LNCaP clone FGC (cell line): Measurements from ENCODE around the gene CLCN7.

ENCODE experiments used
- DNase-seq: peaks from one replicate; pipeline ENCODE4 v3.0.0-alpha.2; 2011; ENCODE audit warnings: low read depth
- H3K4me3 ChIP-seq: 2 replicates; pipeline ENCODE4 v1.5.1; 2011; ENCODE audit warnings: mild to moderate bottlenecking, low read depth, low read length, control low read depth
- TF ChIP-seq, protein P1 (sequence below): IDR thresholded peaks from 2 replicates; pipeline ENCODE4 v1.5.1; 2012; ENCODE audit warnings: mild to moderate bottlenecking; ENCODE audit not compliant: control insufficient read depth, insufficient read depth; ENCODE audit errors: extremely low read depth

Gene CLCN7

DNA sequence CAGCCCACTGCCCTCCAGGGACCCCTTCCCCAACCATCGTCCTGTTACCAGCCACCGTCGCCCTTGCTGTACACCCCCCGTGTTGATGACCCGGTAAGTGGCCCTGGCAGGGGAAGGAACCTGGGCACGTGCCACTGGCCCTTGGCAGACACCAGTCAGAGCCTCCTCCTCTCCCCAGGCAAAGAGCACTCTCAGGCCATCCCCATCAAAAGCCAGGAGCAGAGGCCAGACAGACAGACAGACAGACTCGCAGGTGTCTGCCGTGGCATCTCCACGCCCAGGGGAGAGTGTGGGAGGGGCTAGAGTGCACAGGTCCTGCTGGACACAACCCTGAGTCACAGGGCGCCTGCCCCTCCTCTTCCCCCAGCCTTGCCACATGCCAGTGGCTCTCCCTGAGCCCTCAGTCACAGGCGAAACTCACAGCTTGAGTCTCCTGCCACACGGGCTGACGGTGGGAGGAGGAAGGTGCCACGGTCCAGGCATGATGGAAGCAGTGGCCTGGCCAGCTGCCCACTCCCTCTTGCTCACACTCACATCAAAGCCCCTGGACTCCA is 7.8 kb downstream of the CLCN7 start:
- TF ChIP-seq, protein P1, sequence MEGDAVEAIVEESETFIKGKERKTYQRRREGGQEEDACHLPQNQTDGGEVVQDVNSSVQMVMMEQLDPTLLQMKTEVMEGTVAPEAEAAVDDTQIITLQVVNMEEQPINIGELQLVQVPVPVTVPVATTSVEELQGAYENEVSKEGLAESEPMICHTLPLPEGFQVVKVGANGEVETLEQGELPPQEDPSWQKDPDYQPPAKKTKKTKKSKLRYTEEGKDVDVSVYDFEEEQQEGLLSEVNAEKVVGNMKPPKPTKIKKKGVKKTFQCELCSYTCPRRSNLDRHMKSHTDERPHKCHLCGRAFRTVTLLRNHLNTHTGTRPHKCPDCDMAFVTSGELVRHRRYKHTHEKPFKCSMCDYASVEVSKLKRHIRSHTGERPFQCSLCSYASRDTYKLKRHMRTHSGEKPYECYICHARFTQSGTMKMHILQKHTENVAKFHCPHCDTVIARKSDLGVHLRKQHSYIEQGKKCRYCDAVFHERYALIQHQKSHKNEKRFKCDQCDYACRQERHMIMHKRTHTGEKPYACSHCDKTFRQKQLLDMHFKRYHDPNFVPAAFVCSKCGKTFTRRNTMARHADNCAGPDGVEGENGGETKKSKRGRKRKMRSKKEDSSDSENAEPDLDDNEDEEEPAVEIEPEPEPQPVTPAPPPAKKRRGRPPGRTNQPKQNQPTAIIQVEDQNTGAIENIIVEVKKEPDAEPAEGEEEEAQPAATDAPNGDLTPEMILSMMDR: no peak
- H3K4me3 ChIP-seq: no peak overlapping the region
- no peak for DNase-seq

- DNase-seq: no peak
- TF ChIP-seq, protein P1: no peak
- H3K4me3 ChIP-seq: no peak overlapping the region
Observed at GRCh38 chr16:1466054-1466453, 8.8 kb downstream of the CLCN7 start.

DNA sequence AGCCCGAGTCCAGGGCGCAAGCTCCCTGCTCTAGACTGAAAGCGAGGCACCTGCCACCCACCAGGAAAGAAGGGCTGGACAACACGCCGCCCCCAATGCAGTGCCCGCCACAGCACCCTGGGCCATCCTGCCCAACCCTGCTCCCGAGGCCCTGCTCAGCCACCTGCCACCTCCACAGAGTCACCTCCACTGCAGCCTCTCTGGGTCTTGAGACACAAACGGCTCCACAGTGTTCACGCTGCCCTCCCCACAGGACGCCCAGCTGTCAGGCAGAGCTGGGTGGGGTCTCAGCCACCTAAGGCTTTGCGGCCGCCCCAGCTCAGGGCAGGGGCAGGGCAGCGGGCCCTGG is 9.3 kb downstream of the CLCN7 start:
- DNase-seq: no peak
- TF ChIP-seq, protein P1: no peak
- H3K4me3 ChIP-seq: no peak overlapping the region

DNA sequence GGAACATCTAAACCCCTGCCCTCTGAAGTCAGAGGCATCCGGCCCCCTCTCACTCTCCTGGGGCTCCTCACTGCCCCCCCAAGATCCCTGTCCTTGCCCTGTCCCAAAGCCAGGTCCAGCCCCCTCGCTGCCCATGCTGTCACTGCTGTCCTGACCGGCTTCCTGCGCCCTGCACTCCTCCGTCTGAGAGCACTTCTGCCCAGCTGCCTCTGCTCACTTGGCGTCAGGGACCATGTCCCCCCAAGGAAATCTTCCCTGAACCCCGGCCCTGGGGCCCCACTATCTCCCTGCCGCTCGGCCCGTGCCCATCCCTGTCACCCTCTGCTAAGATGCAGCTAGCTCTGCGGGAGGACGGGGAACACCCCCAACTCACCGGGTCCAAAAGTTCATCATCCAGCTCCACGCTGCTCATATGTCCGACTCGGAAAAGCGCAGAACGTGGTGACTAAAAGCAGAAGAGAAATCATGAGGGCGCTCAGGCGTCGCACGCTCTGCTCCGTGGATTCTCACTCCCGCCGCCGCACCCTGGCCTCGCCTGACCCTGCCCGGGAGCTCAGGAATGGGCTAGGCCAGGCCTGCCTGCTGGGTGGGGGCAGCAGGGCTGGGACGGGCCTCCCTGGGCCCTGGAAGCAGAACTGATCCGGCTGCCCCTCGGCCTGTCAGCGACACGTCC is 9.8 kb downstream of the CLCN7 start:
- H3K4me3 ChIP-seq: no peak overlapping the region
- TF ChIP-seq, protein P1: no peak
- no peak for DNase-seq

DNA sequence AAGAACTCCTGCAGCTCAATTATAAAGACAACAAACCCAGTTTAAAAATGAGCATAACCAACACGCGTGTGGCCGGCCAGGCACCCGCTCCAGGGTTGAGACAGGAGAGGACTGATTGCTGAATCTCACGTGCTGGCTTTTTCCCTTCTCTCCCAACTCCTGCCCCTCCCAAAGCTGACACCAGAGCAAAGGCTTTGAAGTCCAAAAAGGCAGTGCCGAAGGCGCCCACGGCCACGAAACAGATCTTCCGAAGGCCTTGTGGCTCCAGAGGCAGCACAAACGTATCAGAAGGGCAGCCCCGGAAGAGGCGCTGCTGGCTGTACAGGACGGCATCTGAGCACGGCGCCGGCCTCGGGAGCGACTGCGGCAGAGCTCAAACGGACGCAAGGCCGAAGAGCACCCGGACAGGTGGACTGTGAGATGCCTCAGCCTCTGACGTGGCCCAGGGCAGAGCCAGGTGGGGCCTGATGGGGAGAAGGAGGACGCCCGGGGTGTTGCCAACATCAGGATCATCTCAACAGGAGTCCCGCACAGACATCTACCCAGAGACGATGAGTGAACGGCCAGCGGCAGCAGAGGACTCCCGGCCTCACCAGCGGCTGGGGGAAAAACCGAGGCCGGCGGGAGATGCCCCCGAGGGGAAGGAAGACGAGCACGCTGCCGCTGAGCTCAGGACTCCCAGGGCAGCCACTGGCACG is 10.5 kb downstream of the CLCN7 start:
- H3K4me3 ChIP-seq: no peak overlapping the region
- no peak for DNase-seq
- TF ChIP-seq, protein P1: no peak

DNA sequence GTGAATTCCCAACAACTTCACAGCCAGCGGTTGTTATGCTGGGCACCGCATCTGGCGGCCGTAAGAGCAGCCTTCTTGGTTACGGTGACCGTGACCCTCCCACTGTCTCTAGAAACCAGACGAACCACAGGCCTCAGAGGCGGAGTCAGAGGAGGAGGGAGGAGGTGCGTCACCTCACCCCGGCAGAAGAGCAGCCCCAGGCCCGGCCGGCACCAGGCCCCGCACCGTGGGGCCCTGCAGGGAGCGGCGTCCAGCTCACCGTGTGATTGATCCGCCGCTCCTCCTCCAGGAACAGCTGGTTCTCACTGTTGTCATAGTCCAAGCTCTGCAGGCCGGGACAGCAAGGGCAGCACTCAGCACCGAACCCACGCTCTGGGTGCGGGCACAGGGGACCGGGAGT is 13.7 kb downstream of the CLCN7 start:
- TF ChIP-seq, protein P1: no peak
- no peak overlapping the region for H3K4me3 ChIP-seq
- DNase-seq: no peak
